Stimulated activated CD8-positive, alpha-beta memory T cell treated with anti-CD3 and anti-CD28 coated beads, Interleukin-4, amount 100 ng/mL, for 24 hours (primary cell): ENCODE measurements around the gene TBC1D22A.

Experiments used
- DNase-seq: peaks from one replicate; pipeline ENCODE4 v3.0.0-alpha.2; 2020; ENCODE audit warnings: low read depth

TBC1D22A gene

GRCh38 chr22:46909237-46910030, 147.0 kb downstream of the TBC1D22A start:
- DNase-seq: no peak

- no peak for DNase-seq
Measured at GRCh38 chr22:46910624-46911023, 148.2 kb downstream of the TBC1D22A start.

- DNase-seq: no peak
Measured at GRCh38 chr22:46911346-46911745, 148.9 kb downstream of the TBC1D22A start.

- DNase-seq: no peak
Measured at GRCh38 chr22:46913351-46913750, 150.9 kb downstream of the TBC1D22A start.

- DNase-seq: no peak
Measured at GRCh38 chr22:46914481-46914880, 152.0 kb downstream of the TBC1D22A start.

GRCh38 chr22:46914916-46915894, 152.8 kb downstream of the TBC1D22A start:
- no peak for DNase-seq

GRCh38 chr22:46915950-46916730, 153.7 kb downstream of the TBC1D22A start:
- no peak for DNase-seq

GRCh38 chr22:46916886-46917770, 154.7 kb downstream of the TBC1D22A start:
- DNase-seq: no peak

- DNase-seq: no peak
Measured at GRCh38 chr22:46917771-46918101, 155.3 kb downstream of the TBC1D22A start.

- DNase-seq: no peak
Measured at GRCh38 chr22:46918197-46918596, 155.7 kb downstream of the TBC1D22A start.

- no peak for DNase-seq
Measured at GRCh38 chr22:46922037-46922436, 159.6 kb downstream of the TBC1D22A start.

- DNase-seq: no peak
Measured at GRCh38 chr22:46923394-46923793, 160.9 kb downstream of the TBC1D22A start.

- no peak for DNase-seq
Measured at GRCh38 chr22:46925818-46926217, 163.4 kb downstream of the TBC1D22A start.

GRCh38 chr22:46929046-46929709, 166.7 kb downstream of the TBC1D22A start:
- DNase-seq: no peak

GRCh38 chr22:46929710-46930204, 167.3 kb downstream of the TBC1D22A start:
- no peak for DNase-seq

- DNase-seq: no peak
Measured at GRCh38 chr22:46931414-46931813, 169.0 kb downstream of the TBC1D22A start.

GRCh38 chr22:46931881-46932280, 169.4 kb downstream of the TBC1D22A start:
- no peak for DNase-seq

GRCh38 chr22:46933040-46933930, 170.8 kb downstream of the TBC1D22A start:
- no peak for DNase-seq

- no peak for DNase-seq
Measured at GRCh38 chr22:46934172-46934745, 171.8 kb downstream of the TBC1D22A start.
